SK-N-SH (cell line): ENCODE data around the gene GUCY2F. TPM values are rescaled to one million over a fixed set of nuclear protein-coding genes. Genes with fewer than 3 reads are reported as not detected.

Experiments used
- CTCF ChIA-PET: fragments of 300-600, 350-600 bp; formaldehyde crosslinking; extraction: SDS; loops from one replicate; lab custom pipeline; 2021; lab: Yijun Ruan, JAX
- POLR2A ChIA-PET: fragments of 350-600 bp; sonication (Branson Sonifier 250); formaldehyde crosslinking; extraction: SDS; loops from one replicate; lab custom pipeline; 2020; ENCODE audit warnings: antibody characterized with exemption, inconsistent platforms; lab: Yijun Ruan, JAX
- DNase-seq: peaks from one replicate; pipeline ENCODE4 v3.0.0; 2012
- H2AFZ ChIP-seq: fragments of 200-600 bp; sonication (generic); 2 replicates; pipeline ENCODE4 v1.8.1; 2016; ENCODE audit warnings: antibody characterized with exemption, mild to moderate bottlenecking, low read depth
- H3F3A ChIP-seq: fragments of 200-600 bp; sonication (generic); replicated peaks from 2 replicates; pipeline ENCODE3; 2016; ENCODE audit warnings: antibody characterized with exemption, mild to moderate bottlenecking; ENCODE audit not compliant: insufficient read depth
- H3K27ac ChIP-seq, 2 experiments: fragments of 200-500 bp in 1 of 2; fragments of 200-600 bp in 1 of 2; sonication (Bioruptor generic) in 1 of 2; sonication (generic), shearing (Covaris generic) in 1 of 2; 2 replicates each; pipeline versions ENCODE4 v1.5.1 to v1.6.1; 2014 to 2016; ENCODE audit warnings: low read depth in 2 of 2, inconsistent platforms in 1 of 2, low read length in 1 of 2, mild to moderate bottlenecking in 1 of 2, mixed read lengths in 1 of 2
- H3K27me3 ChIP-seq: fragments of 200-600 bp; sonication (generic), shearing (Covaris generic); 2 replicates; pipeline ENCODE4 v1.6.1; 2016; ENCODE audit warnings: mixed run types; ENCODE audit not compliant: insufficient read depth
- H3K36me3 ChIP-seq, 2 experiments: fragments of 200-500 bp in 1 of 2; fragments of 200-600 bp in 1 of 2; sonication (Bioruptor generic) in 1 of 2; sonication (generic) in 1 of 2; replicated peaks in 1 of 2; 2 replicates each; pipeline versions ENCODE3 to v1.5.1; 2014 to 2016; ENCODE audit warnings: low read length in 1 of 2, mild to moderate bottlenecking in 1 of 2; ENCODE audit not compliant: insufficient read depth in 2 of 2, control insufficient read depth in 1 of 2
- H3K4me1 ChIP-seq, 2 experiments: fragments of 200-500 bp in 1 of 2; fragments of 200-600 bp in 1 of 2; sonication (Bioruptor generic) in 1 of 2; sonication (generic), shearing (Covaris generic) in 1 of 2; 2 replicates each; pipeline versions ENCODE4 v1.5.1 to v1.6.1; 2014 to 2016; ENCODE audit warnings: low read depth in 1 of 2, low read length in 1 of 2, mixed run types in 1 of 2; ENCODE audit not compliant: insufficient read depth in 2 of 2, control insufficient read depth in 1 of 2
- H3K4me2 ChIP-seq: fragments of 200-600 bp; sonication (generic), shearing (Covaris generic); 2 replicates; pipeline ENCODE4 v1.6.1; 2017; ENCODE audit warnings: mixed run types
- H3K4me3 ChIP-seq, 2 experiments: fragments of 200-500 bp in 1 of 2; fragments of 200-600 bp in 1 of 2; sonication (Bioruptor generic) in 1 of 2; sonication (generic), shearing (Covaris generic) in 1 of 2; 2 replicates each; pipeline versions ENCODE4 v1.5.1 to v1.8.1; 2014 to 2016; ENCODE audit warnings: low read depth in 2 of 2, inconsistent platforms in 1 of 2, low read length in 1 of 2, mild to moderate bottlenecking in 1 of 2, mixed read lengths in 1 of 2, moderate library complexity in 1 of 2
- H3K79me2 ChIP-seq: fragments of 200-600 bp; sonication (generic); 2 replicates; pipeline ENCODE4 v1.8.1; 2017; ENCODE audit warnings: mild to moderate bottlenecking; ENCODE audit not compliant: insufficient read depth
- H3K9ac ChIP-seq: fragments of 200-600 bp; sonication (generic); 2 replicates; pipeline ENCODE4 v1.6.1; 2017; ENCODE audit warnings: mixed run types
- H3K9me2 ChIP-seq: fragments of 200-600 bp; sonication (generic); 2 replicates; pipeline ENCODE4 v1.6.1; 2017; ENCODE audit warnings: mixed run types
- H3K9me3 ChIP-seq: fragments of 200-600 bp; sonication (generic); 2 replicates; pipeline ENCODE4 v1.6.1; 2017; ENCODE audit warnings: mixed run types, mild to moderate bottlenecking, moderate library complexity
- H4K20me1 ChIP-seq: fragments of 200-600 bp; sonication (generic); 2 replicates; pipeline ENCODE4 v1.6.1; 2017; ENCODE audit warnings: mild to moderate bottlenecking, mixed run types; ENCODE audit not compliant: insufficient read depth
- EZH2phosphoT487 ChIP-seq: fragments of 200-600 bp; sonication (generic); IDR thresholded peaks from 2 replicates; pipeline ENCODE4 v1.6.1; 2017; ENCODE audit warnings: low read depth, mixed run types, mild to moderate bottlenecking, antibody characterized with exemption, moderate library complexity, borderline replicate concordance
- FOXJ3 ChIP-seq: sonication (generic); formaldehyde crosslinking; IDR thresholded peaks from 2 replicates; pipeline ENCODE4 v1.5.1; 2020; ENCODE audit warnings: mild to moderate bottlenecking, missing genetic modification reagents
- GABPA ChIP-seq: IDR thresholded peaks from 2 replicates; pipeline ENCODE4 v1.4.0; 2012; ENCODE audit warnings: low read depth, mild to moderate bottlenecking
- JUND ChIP-seq: IDR thresholded peaks from 2 replicates; pipeline ENCODE4 v1.4.0; 2012
- MXI1 ChIP-seq: IDR thresholded peaks from 2 replicates; pipeline ENCODE4 v1.6.1; 2012; ENCODE audit warnings: mild to moderate bottlenecking, low read depth, low read length, improper control_type of control experiment
- RFX5 ChIP-seq: IDR thresholded peaks from 2 replicates; pipeline ENCODE4 v1.6.1; 2012; ENCODE audit warnings: mild to moderate bottlenecking, improper control_type of control experiment, low read length
- RXRA ChIP-seq: IDR thresholded peaks from 2 replicates; pipeline ENCODE4 v1.4.0; 2012; ENCODE audit warnings: low read depth, mild to moderate bottlenecking, borderline replicate concordance
- SIN3A ChIP-seq: IDR thresholded peaks from 2 replicates; pipeline ENCODE4 v1.6.1; 2012; ENCODE audit warnings: low read depth, mild to moderate bottlenecking, low read length, moderate library complexity, borderline replicate concordance
- ZBTB33 ChIP-seq: IDR thresholded peaks from 2 replicates; pipeline ENCODE4 v1.4.0; 2012; ENCODE audit warnings: low read depth, borderline replicate concordance
- WGBS: methylation state at CpG from one replicate; pipeline ENCODE4 v1.1.6; 2017; ENCODE audit warnings: low lambda C conversion rate; 5-methylcytosine and 5-hydroxymethylcytosine counted together
- polyA plus RNA-seq, 3 experiments: library from polyadenylated mRNA; depleted of rRNA; stranded (reverse); fragments of >200 nt; gene quantifications; 2 replicates each; pipeline ENCODE4 v1.2.3, GENCODE V29; 2012
- TF ChIP-seq, protein P1 (sequence below): IDR thresholded peaks from 2 replicates; pipeline ENCODE4 v1.4.0; 2012; ENCODE audit warnings: low read depth, borderline replicate concordance

The GUCY2F gene
- polyA plus RNA-seq, 1 of the 3 experiments (the other 2 are of a cell fraction) = not detected

- no peak overlapping the region for H3K4me3 ChIP-seq
- no peak overlapping the region for H3K27ac ChIP-seq
- H3K9ac ChIP-seq = no peak overlapping the region
- ChIA-PET POLR2A (no interaction called here), CTCF (interaction anchor here (2.4 kb wide), 1 partner anchor 12 kb away, joined by 6 read pairs; no protein-coding TSS in a partner anchor)
- no peaks in the 10 kb centered on the region for H3K79me2 ChIP-seq
- H3F3A ChIP-seq = no peaks in the 10 kb centered on the region
- 34% methylated on average over 2 of the region's 2 CpGs for WGBS
- no peaks in the 10 kb centered on the region for H4K20me1 ChIP-seq
- DNase-seq = no peak
- no peaks in the 10 kb centered on the region; the same call in 1 of the 2 replicates for H3K27me3 ChIP-seq
- H3K4me2 ChIP-seq = no peak overlapping the region
- H3K9me2 ChIP-seq = no peaks in the 10 kb centered on the region
- no peaks in the 10 kb centered on the region for H3K9me3 ChIP-seq
- H2AFZ ChIP-seq = no peak overlapping the region
- H3K36me3 ChIP-seq = no peaks in the 10 kb centered on the region
- H3K4me1 ChIP-seq = no peaks in the 10 kb centered on the region
- TF ChIP-seq EZH2phosphoT487 = no peak
- TF ChIP-seq JUND = no peak
- no peak for TF ChIP-seq SIN3A
- no peak for TF ChIP-seq GABPA
- TF ChIP-seq RFX5 = no peak
- TF ChIP-seq ZBTB33 = no peak
- no peak for TF ChIP-seq RXRA
- TF ChIP-seq FOXJ3 (CRISPR knock-in tag) = no peak
- TF ChIP-seq, protein P1, sequence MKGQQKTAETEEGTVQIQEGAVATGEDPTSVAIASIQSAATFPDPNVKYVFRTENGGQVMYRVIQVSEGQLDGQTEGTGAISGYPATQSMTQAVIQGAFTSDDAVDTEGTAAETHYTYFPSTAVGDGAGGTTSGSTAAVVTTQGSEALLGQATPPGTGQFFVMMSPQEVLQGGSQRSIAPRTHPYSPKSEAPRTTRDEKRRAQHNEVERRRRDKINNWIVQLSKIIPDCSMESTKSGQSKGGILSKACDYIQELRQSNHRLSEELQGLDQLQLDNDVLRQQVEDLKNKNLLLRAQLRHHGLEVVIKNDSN = no peak
Measured at GRCh38 chrX:109372716-109373115, 109.2 kb downstream of the GUCY2F start.

- H3K27me3 ChIP-seq = no peaks in the 10 kb centered on the region; the same call in 1 of the 2 replicates
- no peaks in the 10 kb centered on the region for H3K4me1 ChIP-seq
- no peaks in the 10 kb centered on the region for H3K36me3 ChIP-seq
- TF ChIP-seq MXI1 (no peak), GABPA (no peak)
- TF ChIP-seq, all 33 proteins: peak for 0
- 0% methylated on average over 1 of the region's 1 CpG for WGBS
- Histone ChIP-seq H2AFZ (no peak overlapping the region), H3K4me3 (no peak overlapping the region), H3K9me3 (no peaks in the 10 kb centered on the region), H4K20me1 (no peaks in the 10 kb centered on the region), H3K9ac (no peak overlapping the region), H3K79me2 (no peaks in the 10 kb centered on the region), H3F3A (no peaks in the 10 kb centered on the region), H3K4me2 (no peak overlapping the region), H3K27ac (no peak overlapping the region), H3K9me2 (no peaks in the 10 kb centered on the region)
- POLR2A ChIA-PET = no interaction called here
- CTCF ChIA-PET = interaction anchor here (1.6 to 2.4 kb wide), 2 partner anchors 12 to 18 kb away, joined by 3 to 6 read pairs; no protein-coding TSS in a partner anchor
- no peak for DNase-seq
Measured at GRCh38 chrX:109372291-109372690, 109.6 kb downstream of the GUCY2F start.
